K562 (cell line): ENCODE results near the gene FMO1. TPM values are rescaled to one million over a fixed set of nuclear protein-coding genes. Genes with fewer than 3 reads are reported as not detected.

Experiments
- FOXK2 ChIP-seq, 2 experiments: fragments of 450-650 bp; IDR thresholded peaks in 1 of 2; conservative IDR thresholded peaks in 1 of 2; 2 replicates each; pipeline ENCODE4 v1.6.1; 2016; ENCODE audit warnings: low read depth in 2 of 2, mild to moderate bottlenecking in 1 of 2
- FOXP1 ChIP-seq: sonication (generic); formaldehyde crosslinking; IDR thresholded peaks from 2 replicates; pipeline ENCODE4 v1.8.0; 2022; ENCODE audit warnings: mild to moderate bottlenecking, missing genetic modification reagents
- KLF6 ChIP-seq: fragments of 250-450 bp; sonication (Bioruptor Pico); IDR thresholded peaks from 2 replicates; pipeline ENCODE4 v1.4.0; 2020; ENCODE audit warnings: mild to moderate bottlenecking, moderate library complexity, borderline replicate concordance
- NR2C2 ChIP-seq, 2 experiments: fragments of 200-800 bp in 1 of 2; sonication (Bioruptor generic) in 1 of 2; sonication (generic) in 1 of 2; formaldehyde crosslinking in 1 of 2; IDR thresholded peaks; 2 replicates each; pipeline versions ENCODE4 v1.6.1 to v1.8.0; 2016 to 2022; ENCODE audit warnings: mild to moderate bottlenecking in 1 of 2, missing compliant biosample characterization in 1 of 2, missing genetic modification characterization in 1 of 2, missing genetic modification reagents in 1 of 2
- PPARD ChIP-seq: fragments of 250-450 bp; sonication (Bioruptor Pico); IDR thresholded peaks from 2 replicates; pipeline ENCODE4 v1.8.0; 2022; ENCODE audit warnings: inconsistent platforms, mild to moderate bottlenecking, moderate library complexity
- RHOXF2B ChIP-seq: fragments of 250-450 bp; sonication (Bioruptor Pico); conservative IDR thresholded peaks from 2 replicates; pipeline ENCODE4 v1.5.1; 2021
- U2AF1 ChIP-seq: fragments of 200-400 bp; formaldehyde crosslinking; optimal IDR thresholded peaks from 2 replicates; pipeline ENCODE3; 2017; ENCODE audit warnings: mild to moderate bottlenecking, low read depth, low read length, moderate library complexity
- ZFP30 ChIP-seq: fragments of 250-450 bp; sonication (Bioruptor Pico); IDR thresholded peaks from 2 replicates; pipeline ENCODE4 v1.8.0; 2022; ENCODE audit warnings: moderate library complexity, mild to moderate bottlenecking, inconsistent platforms, borderline replicate concordance
- ZNF165 ChIP-seq: fragments of 250-450 bp; sonication (Bioruptor Pico); IDR thresholded peaks from 2 replicates; pipeline ENCODE4 v1.4.0; 2020; ENCODE audit warnings: borderline replicate concordance
- polyA plus RNA-seq, 8 experiments: library from polyadenylated mRNA; depleted of rRNA in 4 of 8; stranded (reverse) in 5 of 8; unstranded in 3 of 8; fragments of >200 nt; fragmentation: Nextera tagmentation in 2 of 8; fragmentation: Illumina TruSeq in 1 of 8; extraction: Ambion mirVana in 2 of 8; extraction: Trizol in 1 of 8; gene quantifications; 2 replicates each; pipeline versions ENCODE4 v1.2.1 to v1.2.3, GENCODE V29; 2011 to 2014; ENCODE audit warnings: inconsistent platforms in 1 of 8, missing spikeins in 1 of 8
- total RNA-seq, 7 experiments: library from RNA; depleted of rRNA in 6 of 7; stranded (reverse); fragments of >200 nt in 6 of 7; fragmentation: Illumina TruSeq in 2 of 7; extraction: Trizol in 2 of 7; gene quantifications; 2 replicates each; pipeline versions ENCODE4 v1.2.1 to v1.2.3, GENCODE V29; 2011 to 2021; ENCODE audit warnings: low replicate concordance in 1 of 7
- TF ChIP-seq, protein P1 (sequence below), 2 experiments: fragments of 450-650 bp; formaldehyde crosslinking in 1 of 2; IDR thresholded peaks; 2 replicates each; pipeline versions ENCODE4 v1.4.0 to v1.6.1; 2014 to 2020; ENCODE audit warnings: mild to moderate bottlenecking in 2 of 2, borderline replicate concordance in 1 of 2, low read depth in 1 of 2
- TF ChIP-seq, protein P2 (sequence below): fragments of 450-650 bp; formaldehyde crosslinking; IDR thresholded peaks from 2 replicates; pipeline ENCODE4 v1.4.0; 2020; ENCODE audit warnings: mild to moderate bottlenecking, moderate library complexity
- TF ChIP-seq, protein P3 (sequence below): fragments of 250-450 bp; sonication (Bioruptor Pico); IDR thresholded peaks from 2 replicates; pipeline ENCODE4 v1.6.1; 2021; ENCODE audit warnings: mild to moderate bottlenecking
- TF ChIP-seq, protein P4 (sequence below), 2 experiments: fragments of 450-650 bp in 1 of 2; IDR thresholded peaks; 2 replicates each; pipeline ENCODE4 v1.6.1; 2011 to 2017; ENCODE audit warnings: low read depth in 2 of 2, antibody characterized with exemption in 1 of 2, borderline replicate concordance in 1 of 2, low read length in 1 of 2, mild to moderate bottlenecking in 1 of 2, mixed read lengths in 1 of 2; ENCODE audit not compliant: control insufficient read depth in 1 of 2

FMO1 gene
- total and polyA plus RNA-seq, 9 of the 15 experiments (the other 6 are each of a cell fraction or from before 2014, with no cell fraction given): not detected

DNA sequence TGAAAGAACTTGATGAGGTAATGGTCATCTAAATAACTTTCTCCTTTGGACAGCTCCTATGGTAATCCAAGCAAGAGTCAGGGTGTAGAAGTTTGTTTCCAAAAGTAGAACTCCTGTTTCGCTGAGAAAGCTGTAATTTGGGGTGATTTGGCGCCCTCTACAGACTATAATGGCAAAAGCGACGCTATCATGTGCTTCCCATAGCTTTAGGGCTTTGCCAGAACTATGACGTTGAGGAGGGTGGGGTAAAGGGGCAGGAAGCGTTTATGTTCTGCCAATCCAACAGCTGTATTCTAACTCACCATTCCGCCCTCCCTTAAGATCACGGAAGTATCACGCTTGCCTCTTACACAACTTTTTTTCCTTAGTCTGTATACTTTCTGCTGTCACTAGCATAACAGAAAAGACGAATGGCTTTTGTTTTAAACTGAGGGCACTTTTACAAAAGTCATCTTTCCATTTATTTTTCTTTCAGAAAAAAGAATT lies 65.6 kb downstream of the FMO1 start, which contains the start of gene FMO4 (continued):
- TF ChIP-seq, protein P1, sequence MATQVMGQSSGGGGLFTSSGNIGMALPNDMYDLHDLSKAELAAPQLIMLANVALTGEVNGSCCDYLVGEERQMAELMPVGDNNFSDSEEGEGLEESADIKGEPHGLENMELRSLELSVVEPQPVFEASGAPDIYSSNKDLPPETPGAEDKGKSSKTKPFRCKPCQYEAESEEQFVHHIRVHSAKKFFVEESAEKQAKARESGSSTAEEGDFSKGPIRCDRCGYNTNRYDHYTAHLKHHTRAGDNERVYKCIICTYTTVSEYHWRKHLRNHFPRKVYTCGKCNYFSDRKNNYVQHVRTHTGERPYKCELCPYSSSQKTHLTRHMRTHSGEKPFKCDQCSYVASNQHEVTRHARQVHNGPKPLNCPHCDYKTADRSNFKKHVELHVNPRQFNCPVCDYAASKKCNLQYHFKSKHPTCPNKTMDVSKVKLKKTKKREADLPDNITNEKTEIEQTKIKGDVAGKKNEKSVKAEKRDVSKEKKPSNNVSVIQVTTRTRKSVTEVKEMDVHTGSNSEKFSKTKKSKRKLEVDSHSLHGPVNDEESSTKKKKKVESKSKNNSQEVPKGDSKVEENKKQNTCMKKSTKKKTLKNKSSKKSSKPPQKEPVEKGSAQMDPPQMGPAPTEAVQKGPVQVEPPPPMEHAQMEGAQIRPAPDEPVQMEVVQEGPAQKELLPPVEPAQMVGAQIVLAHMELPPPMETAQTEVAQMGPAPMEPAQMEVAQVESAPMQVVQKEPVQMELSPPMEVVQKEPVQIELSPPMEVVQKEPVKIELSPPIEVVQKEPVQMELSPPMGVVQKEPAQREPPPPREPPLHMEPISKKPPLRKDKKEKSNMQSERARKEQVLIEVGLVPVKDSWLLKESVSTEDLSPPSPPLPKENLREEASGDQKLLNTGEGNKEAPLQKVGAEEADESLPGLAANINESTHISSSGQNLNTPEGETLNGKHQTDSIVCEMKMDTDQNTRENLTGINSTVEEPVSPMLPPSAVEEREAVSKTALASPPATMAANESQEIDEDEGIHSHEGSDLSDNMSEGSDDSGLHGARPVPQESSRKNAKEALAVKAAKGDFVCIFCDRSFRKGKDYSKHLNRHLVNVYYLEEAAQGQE (IDR thresholded peaks at IDR 0.05; ENCODE audit: borderline replicate concordance): peak; percentile 67
- TF ChIP-seq, protein P1 (CRISPR knock-in tag; IDR thresholded peaks at IDR 0.05; ENCODE audit: low read depth): no peak
- TF ChIP-seq ZFP30 (no peak), NR2C2 (CRISPR knock-in tag; IDR thresholded peaks at IDR 0.05) (no peak), NR2C2 (tag; IDR thresholded peaks at IDR 0.05) (no peak), PPARD (CRISPR knock-in tag) (no peak), FOXK2 (conservative IDR thresholded peaks at IDR 0.05 in 1 of 2, IDR thresholded peaks at IDR 0.05 in 1 of 2; ENCODE audit: low read depth in 2 of 2) (no peak), KLF6 (CRISPR knock-in tag) (no peak), U2AF1 (no peak), FOXP1 (CRISPR knock-in tag) (no peak), RHOXF2B (no peak), ZNF165 (CRISPR knock-in tag) (no peak)
- TF ChIP-seq, protein P2, sequence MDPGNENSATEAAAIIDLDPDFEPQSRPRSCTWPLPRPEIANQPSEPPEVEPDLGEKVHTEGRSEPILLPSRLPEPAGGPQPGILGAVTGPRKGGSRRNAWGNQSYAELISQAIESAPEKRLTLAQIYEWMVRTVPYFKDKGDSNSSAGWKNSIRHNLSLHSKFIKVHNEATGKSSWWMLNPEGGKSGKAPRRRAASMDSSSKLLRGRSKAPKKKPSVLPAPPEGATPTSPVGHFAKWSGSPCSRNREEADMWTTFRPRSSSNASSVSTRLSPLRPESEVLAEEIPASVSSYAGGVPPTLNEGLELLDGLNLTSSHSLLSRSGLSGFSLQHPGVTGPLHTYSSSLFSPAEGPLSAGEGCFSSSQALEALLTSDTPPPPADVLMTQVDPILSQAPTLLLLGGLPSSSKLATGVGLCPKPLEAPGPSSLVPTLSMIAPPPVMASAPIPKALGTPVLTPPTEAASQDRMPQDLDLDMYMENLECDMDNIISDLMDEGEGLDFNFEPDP (CRISPR knock-in tag): no peak
- TF ChIP-seq, protein P3, sequence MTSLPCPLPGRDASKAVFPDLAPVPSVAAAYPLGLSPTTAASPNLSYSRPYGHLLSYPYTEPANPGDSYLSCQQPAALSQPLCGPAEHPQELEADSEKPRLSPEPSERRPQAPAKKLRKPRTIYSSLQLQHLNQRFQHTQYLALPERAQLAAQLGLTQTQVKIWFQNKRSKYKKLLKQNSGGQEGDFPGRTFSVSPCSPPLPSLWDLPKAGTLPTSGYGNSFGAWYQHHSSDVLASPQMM: no peak
- TF ChIP-seq, protein P4, sequence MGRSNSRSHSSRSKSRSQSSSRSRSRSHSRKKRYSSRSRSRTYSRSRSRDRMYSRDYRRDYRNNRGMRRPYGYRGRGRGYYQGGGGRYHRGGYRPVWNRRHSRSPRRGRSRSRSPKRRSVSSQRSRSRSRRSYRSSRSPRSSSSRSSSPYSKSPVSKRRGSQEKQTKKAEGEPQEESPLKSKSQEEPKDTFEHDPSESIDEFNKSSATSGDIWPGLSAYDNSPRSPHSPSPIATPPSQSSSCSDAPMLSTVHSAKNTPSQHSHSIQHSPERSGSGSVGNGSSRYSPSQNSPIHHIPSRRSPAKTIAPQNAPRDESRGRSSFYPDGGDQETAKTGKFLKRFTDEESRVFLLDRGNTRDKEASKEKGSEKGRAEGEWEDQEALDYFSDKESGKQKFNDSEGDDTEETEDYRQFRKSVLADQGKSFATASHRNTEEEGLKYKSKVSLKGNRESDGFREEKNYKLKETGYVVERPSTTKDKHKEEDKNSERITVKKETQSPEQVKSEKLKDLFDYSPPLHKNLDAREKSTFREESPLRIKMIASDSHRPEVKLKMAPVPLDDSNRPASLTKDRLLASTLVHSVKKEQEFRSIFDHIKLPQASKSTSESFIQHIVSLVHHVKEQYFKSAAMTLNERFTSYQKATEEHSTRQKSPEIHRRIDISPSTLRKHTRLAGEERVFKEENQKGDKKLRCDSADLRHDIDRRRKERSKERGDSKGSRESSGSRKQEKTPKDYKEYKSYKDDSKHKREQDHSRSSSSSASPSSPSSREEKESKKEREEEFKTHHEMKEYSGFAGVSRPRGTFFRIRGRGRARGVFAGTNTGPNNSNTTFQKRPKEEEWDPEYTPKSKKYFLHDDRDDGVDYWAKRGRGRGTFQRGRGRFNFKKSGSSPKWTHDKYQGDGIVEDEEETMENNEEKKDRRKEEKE (IDR thresholded peaks at IDR 0.05; ENCODE audit: borderline replicate concordance in 1 of 2, control insufficient read depth in 1 of 2, low read depth in 2 of 2, low read length in 1 of 2): no peak
